HG03097 (cell line): ENCODE data around the gene PRKCH.

Source experiments
- ATAC-seq: cut with Tn5 transposase; IDR thresholded peaks from one replicate; pipeline ENCODE4 v1.9.1; 2021; ENCODE audit not compliant: unreplicated experiment, low FRiP score

PRKCH gene

DNA sequence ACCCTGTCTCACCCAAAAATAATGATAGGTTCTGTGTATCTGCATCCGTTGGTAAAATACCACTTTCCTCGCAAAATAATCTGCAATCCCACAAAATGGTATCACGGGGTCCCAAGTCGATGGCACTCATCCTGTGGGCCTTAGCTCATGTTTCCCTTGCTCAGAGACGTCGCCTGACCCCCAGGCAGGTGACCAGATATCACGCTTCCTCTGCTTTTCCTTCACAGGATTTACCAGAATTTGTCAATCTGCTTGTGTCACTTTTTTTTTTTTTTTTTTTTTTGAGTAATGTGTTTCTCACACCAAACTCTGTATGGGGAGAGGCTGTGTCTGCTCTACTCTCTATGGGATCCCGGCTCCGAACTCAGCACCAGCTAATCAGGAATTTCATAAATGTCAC is 162.7 kb downstream of the PRKCH start:
- no peak for ATAC-seq

DNA sequence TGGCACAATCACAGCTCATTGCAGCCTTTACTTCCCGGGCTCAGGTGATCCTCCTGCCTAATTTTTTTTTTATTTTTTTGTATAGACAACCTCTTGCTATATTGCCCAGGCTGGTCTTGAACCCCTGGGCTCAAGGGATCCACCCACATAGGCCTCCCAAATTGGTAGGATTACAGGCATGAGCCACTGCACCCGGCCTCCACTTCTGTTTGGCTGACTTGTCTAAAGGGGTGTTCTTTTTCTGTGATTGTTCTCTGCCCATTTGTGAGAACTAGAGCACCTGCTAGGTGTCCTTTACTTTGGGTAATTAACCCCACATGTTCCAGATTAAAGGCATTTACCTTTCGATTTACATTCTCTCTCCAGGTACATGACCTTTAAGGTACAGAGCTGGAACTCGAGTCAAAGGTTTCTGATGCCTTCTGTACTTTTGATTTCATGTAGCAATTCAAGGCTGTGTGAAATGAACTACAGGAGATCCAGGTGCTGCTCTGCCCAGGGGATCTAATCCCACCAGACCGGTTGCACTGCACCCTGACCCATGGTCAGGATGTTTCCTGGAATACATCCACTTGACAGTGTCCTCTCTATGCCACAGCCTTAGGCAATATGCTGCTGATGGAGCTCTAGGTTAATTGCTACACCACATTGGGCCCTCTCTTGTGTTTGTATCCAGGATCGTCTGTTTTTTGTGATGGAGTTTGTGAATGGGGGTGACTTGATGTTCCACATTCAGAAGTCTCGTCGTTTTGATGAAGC is 163.6 kb downstream of the PRKCH start:
- ATAC-seq: no peak

DNA sequence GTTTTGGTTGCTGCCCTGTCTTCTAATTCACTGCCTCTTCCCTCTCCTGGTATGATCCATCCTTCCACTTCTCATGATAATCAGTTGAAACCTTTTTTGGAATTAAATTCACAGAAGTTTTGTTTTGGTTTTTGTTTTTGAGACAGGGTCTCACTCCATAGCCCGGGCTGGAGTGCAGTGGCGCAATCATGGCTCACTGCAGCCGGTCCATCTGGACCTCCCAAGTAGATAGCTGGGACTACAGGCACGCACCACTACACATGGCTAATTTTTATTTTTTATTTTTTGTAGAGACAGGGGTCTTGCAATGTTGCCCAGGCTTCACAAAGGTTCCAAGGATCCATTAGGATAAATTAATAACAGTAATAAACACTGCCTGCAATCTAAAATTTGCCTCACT is 164.3 kb downstream of the PRKCH start:
- ATAC-seq: no peak

DNA sequence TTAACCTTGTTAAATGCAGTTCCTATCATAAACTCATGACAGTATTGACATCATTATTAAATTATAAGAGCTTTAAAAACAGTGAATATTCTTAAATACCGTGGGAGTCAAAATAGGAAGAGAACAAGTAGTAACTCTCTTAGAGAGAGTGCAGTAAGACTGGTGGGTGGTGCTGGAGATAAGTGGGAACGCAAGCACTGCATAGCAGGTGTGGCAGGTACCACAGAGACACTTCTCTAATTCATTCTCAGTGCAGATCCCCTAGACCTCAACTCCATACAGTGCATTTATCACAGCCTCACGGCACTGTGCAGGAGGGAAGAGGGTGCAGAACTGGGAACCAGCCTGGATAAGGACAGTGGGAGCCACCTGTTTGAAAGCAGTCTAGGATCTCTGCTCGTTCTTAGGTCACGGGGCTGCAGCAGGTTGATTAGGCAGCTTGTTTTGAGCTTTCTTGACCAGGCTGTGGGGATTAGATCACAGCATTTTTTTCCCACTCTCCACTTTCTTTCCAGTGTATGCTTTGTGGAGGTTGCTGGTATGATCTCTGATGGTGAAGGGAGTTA is 165.6 kb downstream of the PRKCH start:
- no peak for ATAC-seq

DNA sequence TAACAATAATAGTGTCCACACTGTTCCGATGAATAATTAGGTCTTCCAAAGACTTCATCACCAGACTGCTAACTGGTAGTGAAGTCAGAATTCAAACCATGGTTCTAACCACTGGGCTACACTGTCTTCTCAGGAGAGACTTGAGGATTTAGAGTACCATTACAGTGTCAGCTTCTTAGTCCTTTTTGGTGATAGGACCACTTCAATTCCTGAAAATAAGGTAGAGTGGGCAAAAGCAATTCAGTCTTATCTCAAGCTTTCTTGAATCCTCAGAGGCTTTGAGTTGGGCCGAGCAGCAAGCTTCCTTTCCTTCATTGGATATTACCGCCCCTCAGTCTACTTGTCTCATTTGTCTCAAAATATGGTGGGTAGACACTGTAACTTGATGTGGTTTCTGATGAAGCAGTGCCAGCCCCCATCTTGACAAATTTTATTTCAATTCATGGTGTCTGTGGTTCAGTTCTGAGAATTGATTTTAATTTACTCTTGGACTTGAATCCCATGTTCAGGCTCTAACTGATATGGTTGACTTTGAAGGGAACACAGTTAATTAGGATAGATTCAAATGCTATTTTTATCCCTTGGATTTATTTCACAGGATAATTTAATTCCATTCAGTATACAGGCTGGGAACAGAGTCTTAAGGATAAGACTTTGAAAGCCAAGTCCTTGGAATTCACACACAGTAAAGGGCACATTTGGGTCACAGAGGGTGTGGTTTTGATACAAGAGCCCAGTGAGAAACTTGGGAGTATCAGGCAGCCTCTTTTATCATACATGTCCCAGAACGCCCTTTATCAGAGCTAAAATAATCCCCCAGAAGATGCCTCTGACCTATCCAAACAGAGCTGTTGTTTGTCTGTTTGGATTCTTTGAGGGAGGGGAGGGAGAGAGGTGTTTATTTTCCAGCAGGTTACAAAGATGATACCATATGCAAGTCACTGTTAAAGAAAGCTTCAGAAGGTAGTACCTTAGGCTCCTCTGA is 167.3 kb downstream of the PRKCH start:
- ATAC-seq: no peak

DNA sequence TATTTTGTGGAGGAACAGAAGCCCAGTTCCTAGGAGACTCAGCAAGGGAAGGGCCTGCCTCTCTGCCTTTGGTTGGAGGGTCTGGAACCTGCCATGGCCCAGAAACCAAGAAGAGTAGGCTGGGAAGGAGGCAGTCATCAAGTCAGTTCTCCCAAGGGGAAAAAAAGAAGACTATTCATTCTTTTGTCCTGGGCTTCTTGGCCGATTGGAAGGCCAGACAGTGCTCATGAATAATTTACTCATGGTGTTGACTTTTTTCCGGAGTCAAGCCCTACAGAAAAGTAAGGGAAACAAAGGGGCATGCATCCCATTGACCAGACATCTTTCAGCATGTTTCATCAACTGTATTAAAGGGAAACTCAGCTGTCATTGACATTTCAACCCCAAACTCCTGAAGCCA is 168.1 kb downstream of the PRKCH start:
- no peak for ATAC-seq

DNA sequence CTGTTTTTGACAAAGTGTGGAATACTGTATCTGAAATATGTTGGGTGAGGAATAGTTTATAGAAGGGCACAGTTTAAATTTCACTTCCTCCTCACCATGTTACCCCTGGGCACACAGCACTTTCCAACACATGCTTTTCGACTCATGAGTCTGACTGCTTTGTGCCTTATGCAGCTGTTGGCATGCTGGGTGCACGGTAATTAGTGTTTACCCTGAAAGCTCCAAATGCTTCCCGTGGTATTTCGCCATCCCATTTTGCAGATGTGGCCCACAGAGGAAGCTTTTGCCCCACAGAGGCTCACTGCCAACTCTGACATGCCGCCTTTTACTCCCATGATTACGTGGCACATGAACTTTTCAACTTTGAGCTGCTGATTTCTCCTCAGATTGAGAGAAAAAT is 168.6 kb downstream of the PRKCH start:
- no peak for ATAC-seq

DNA sequence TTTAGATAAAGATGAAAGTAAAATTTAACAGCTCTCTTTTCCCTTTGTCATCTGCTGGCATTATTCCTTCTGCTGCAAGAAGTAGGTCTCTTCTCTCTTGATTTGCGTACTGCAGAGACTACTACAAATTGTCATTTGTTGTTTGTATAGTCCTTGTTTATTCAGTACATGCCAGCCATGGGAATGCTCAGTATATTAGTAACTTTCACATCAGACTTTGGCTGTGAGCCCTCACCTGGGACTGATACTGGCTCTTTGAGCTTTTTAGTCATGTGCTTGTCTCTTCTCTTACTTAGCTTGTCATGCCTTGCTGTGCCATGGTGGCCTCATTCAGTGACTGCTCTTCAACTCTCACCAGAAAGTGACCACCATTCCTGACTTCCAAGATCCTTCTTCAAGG is 169.8 kb downstream of the PRKCH start:
- ATAC-seq: no peak

DNA sequence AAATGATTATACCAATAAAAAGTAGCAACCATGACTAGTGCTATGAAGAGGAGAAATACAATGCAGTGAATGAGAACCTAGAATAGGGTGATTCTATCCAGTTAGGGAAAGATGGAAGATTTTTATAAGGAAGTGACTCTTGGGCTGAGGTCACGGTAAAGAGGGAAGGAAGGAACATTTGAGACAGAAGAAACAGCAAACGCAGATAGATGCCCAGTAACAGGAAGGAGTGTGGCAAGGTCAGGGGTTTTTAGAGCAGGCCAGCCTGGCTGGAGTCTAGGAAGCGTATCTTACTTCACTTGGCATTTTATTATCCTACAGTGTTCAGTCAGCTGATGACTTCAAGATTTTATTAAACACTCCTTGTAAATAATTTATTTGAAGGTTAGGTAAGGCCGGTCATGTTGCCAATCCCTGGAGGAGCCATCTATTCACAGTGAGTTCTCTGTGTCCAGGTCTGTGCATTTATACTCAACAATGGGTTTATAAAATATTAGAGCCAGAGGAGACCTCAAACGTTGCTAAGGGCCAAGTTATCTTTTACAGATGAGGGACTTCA is 170.6 kb downstream of the PRKCH start:
- ATAC-seq: no peak

DNA sequence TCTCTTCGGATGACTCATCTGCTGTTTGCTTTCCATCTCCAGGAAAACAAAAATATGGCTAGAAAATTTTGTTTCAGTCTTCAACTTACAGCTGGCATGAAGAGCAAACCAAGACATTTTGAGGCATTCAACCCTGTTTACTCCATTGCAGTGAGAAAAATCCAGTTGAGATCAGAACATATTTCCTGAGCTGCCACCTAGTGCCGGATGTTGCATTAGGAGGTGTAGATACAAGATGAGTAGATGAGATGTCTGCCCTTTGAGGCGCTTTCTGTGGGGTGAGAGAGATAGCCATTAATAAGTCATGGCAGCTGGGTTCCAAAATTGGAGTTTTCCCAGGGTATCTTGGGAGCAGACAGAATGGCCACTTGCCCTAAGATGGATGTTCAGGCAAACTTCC is 171.1 kb downstream of the PRKCH start:
- no peak for ATAC-seq

DNA sequence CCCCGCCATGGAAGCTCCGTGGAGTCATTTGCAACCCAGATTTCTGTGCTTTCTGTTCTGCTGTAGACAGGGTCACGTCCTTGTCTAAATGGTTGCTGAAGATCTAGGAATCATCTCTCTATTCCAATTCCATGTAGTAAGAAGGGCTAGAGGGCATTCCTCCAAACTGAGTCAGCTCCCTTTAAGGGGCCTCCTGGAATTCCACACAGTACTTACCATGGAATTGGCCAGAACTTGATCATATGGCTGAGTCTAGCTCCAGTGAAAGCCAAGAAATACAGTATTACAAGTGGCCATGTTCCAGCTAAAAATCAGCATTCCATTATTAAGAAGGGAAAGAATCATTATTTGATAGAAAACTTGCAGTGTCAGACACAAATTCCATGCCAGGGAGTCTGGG is 171.9 kb downstream of the PRKCH start:
- no peak for ATAC-seq

DNA sequence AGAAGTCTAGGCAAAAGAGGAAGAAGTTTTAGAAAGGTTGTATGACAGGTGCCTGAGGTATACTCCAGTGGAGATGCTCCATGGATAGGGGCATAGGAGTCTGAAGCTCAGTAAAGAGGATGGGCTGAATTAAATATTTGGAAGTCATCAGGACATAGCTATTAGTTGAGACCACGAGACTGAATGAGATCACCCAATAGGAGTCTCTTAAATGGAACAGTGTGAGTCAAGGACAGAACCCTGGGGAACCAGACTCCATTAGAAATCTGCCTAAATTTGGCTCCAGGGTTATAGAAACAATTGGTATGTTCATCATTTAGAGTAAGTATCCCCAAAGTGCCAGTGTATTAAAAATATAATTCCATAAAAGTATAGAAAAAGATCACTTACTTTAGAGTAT is 172.6 kb downstream of the PRKCH start:
- no peak for ATAC-seq

DNA sequence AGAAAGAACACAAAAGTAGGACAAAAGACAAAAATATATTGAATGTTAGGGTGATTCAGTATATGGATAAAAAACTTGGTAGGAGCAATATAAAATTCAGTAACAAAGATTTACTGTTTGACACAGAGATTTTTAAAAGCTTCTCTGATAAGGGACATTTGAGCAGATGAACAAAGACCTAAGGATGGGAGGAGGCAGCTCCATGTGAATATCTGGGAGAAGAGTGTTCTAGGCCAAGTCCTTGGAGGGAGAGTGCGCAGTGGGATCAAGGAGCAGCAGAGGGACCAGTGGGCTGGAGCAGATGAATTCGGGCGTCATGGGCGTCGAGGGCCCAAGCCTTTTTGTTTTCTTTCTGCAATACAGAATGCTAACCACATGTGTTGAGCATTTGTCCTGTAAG is 174.4 kb downstream of the PRKCH start:
- ATAC-seq: no peak

DNA sequence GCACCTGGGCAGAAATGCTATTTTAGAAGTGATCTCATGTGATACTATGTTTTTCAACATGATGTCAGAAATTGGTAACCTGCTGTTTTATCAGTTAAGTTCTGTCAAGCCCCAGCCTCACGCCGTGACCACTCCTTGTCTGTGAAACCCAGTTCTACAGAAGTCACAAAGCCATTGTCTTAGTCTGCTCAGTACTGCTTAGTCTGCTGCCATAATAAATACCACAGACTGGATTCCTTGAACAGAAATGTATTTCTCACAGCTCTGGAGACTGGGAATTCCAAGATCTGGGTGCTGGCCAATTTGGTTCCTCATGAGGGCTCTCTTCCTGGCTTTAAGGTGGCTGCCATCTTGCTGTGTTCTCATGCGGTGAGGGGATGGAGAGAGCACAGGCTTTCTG is 176.9 kb downstream of the PRKCH start:
- ATAC-seq: no peak

DNA sequence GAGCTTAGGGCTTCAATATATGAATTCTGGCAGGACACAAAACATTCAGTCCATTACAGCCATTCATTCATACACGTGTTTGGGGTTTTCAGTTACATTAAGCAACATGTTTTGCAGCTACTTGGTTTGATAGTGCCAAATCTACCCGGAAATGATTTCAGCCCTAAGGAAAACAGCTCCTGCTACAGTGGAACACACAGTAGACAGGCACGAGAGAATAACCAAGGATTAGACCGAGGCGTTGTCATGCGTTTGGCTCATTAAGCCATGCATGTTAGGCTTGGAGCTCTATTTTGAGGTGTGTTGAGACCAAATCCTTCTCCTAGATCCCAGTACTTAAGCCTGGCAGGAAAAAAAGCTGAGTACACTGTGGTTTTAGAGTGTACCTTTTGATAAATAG is 177.4 kb downstream of the PRKCH start:
- ATAC-seq: no peak

DNA sequence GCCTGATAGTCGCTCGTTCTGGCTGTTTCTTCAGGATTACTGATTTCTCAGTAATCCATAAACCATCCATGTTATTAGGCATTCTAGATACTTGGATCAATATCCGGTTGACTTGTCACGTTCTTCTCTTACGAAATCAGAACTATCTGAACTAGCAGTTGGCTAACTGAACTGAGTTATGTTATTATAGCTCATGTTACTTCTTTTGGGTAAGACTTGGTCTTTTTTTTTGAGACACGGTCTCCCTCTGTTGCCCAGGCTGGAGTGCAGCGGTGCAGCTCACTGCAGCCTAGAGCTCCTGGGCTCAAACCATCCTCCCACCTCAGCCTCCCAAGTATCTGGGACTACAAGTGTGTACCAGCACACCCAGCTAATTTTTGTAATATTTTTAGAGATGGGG is 178.6 kb downstream of the PRKCH start:
- ATAC-seq: no peak

DNA sequence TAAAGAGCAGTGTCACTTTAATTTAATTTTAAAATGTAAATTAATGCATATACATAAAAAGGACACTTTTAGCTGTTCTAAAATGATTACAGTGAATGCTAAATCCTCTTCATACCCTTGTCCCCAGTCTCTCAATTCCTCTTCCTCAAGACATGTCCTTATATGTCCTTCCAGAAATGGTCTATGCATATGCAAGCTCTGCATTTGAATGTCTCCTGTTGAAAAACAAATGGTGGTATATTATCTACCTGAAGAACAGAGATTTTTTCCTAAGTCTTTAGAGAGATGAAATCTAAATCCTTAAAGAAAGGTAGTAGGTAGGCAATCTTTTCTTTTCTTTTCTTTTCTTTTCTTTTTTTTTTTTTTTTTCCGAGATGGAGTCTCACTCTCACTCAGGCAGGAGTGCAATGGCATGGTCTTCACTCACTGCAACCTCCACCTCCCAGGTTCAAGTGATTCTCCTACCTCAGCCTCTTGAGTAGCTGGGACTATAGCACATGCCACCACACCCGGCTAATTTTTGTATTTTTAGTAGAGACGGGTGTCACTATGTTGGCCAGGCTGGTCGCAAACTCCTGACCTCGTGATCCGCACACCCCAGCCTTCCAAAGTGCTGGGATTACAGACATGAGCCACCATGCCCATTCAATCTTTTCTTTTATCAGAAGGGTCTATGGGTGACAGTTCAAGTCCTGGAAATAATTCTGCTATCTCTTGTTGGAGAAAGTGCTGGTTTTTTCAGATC is 180.5 kb downstream of the PRKCH start:
- no peak for ATAC-seq

DNA sequence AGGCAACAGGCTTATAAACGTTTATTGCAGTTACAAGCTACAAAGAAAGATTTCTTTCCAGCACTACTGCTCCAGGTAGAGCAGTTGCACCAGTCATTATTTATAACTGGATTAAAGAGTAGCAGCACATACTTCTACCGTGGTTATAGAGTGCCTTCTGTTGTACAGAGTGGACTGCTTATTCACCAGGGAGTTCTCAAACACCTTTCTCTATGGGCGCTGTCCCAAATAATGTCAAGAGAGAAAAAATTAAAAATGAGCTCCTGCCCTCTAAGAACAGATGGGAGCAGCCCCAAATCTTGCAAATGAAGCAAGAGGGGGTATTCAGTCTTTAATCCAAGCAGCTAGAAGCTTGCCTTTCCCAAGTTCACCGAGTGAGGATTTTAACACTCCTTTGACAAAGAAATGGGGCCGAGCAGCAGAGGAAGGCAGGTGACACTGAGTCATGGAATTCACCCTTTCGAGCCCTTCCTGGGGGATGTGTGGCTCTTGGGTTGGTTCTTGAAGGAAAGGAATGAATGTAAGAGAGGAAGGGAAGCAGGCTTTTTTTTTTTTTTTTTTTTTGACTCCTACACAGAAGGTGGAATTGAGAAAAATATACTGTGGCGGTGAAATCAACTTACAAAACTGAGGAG is 181.2 kb downstream of the PRKCH start:
- ATAC-seq: peak; percentile 17

DNA sequence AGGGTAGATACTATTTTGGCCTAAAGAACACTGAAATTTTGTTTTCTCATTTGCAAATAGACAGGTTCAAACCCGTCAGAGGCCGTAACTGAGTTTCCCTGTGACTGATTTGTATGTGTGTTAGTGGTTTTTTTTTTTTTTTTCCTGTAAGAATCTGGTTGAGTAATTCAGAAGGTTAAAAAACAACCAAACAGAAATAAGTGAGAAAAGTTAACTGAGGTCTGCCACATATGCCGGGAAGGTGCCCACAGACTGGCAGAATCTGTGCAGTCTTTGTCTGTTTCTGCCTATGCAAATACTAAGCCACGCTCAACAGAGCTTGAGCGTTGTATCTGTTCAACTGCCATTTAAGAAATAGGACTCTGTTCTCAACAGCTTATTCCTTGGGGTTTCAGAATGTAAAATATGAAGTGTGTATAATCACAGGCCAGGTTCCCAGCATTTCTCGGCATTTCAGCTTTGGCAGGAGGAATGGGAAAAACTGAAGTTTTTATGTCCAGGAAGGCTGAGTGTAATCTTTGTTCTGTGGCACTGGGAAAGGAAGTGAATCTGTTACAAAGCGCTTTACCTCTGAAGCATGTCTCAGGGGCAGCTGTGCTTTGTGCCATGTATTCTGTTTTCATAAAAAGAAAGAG is 181.9 kb downstream of the PRKCH start:
- peak; percentile 85 for ATAC-seq

DNA sequence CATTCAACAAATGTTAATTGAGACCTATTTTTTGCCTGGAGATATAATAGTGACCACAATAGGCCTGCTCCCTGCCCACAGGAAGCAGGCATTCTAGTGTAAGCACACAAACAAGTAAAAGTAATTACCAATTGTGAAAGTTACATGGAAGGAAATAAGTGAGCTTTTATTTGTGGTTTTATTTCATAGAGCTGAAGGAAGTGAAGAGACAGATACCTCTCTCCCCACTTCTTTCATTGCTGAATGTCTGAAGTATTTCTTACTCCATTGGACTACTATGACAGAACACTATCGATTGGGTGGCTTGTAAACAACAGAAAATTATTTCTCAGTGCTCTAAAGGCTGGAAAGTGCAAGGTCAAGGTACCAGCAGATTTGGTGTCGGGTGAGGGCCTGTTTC is 183.5 kb downstream of the PRKCH start:
- ATAC-seq: no peak
